ENCODE measurements around the gene RNU6-9. TPM values are rescaled to one million over a fixed set of nuclear protein-coding genes. Genes with fewer than 3 reads are reported as not detected.
"Not testable (repeated sequence)": the region's sequence is repeated elsewhere in the genome, so short reads cannot be mapped to it uniquely, and the experiment has no call there.

Gene RNU6-9
- total RNA-seq, 1 donor from 2014 or later, result not detected

GRCh38 chr19:848386-848921 is 44.8 kb upstream of the RNU6-9 start:
- DNase-seq, result no peak
- Mint-ChIP-seq H3K36me3 (ENCODE audit: unreplicated experiment) (no peaks in the 10 kb centered on the region), H3K4me1 (ENCODE audit: low read depth, unreplicated experiment) (no peaks in the 10 kb centered on the region), H3K9me3 (ENCODE audit: unreplicated experiment) (peaks cover 2% of the 10 kb centered on the region), H3K27me3 (ENCODE audit: unreplicated experiment) (peaks cover 7% of the 10 kb centered on the region), H3K4me3 (ENCODE audit: unreplicated experiment) (no peak overlapping the region), H3K27ac (ENCODE audit: unreplicated experiment) (no peak overlapping the region)
- no peak for TF ChIP-seq CTCF (IDR thresholded peaks at IDR 0.05; ENCODE audit: partially characterized antibody, unreplicated experiment)

- H3K4me1 Mint-ChIP-seq (ENCODE audit: low read depth, unreplicated experiment); H3K27ac Mint-ChIP-seq (ENCODE audit: unreplicated experiment); H3K27me3 Mint-ChIP-seq (ENCODE audit: unreplicated experiment); H3K4me3 Mint-ChIP-seq (ENCODE audit: unreplicated experiment); H3K9me3 Mint-ChIP-seq (ENCODE audit: unreplicated experiment); DNase-seq; H3K36me3 Mint-ChIP-seq (ENCODE audit: unreplicated experiment): not testable (repeated sequence)
These were observed 44.1 kb upstream of the RNU6-9 start for GRCh38 chr19:849195-849594.

- peak; percentile 69 for DNase-seq
- Mint-ChIP-seq H3K27me3 (ENCODE audit: unreplicated experiment) (peaks cover 4% of the 10 kb centered on the region), H3K27ac (ENCODE audit: unreplicated experiment) (no peak overlapping the region), H3K4me1 (ENCODE audit: low read depth, unreplicated experiment) (no peaks in the 10 kb centered on the region), H3K36me3 (ENCODE audit: unreplicated experiment) (no peaks in the 10 kb centered on the region), H3K4me3 (ENCODE audit: unreplicated experiment) (no peak overlapping the region), H3K9me3 (ENCODE audit: unreplicated experiment) (peaks cover 2% of the 10 kb centered on the region)
- TF ChIP-seq CTCF (IDR thresholded peaks at IDR 0.05; ENCODE audit: partially characterized antibody, unreplicated experiment), result no peak
These were observed 42.9 kb upstream of the RNU6-9 start for GRCh38 chr19:850221-850978.

- no peaks in the 10 kb centered on the region for H3K4me1 Mint-ChIP-seq (ENCODE audit: low read depth, unreplicated experiment)
- no peak for DNase-seq
- peaks cover 2% of the 10 kb centered on the region for H3K9me3 Mint-ChIP-seq (ENCODE audit: unreplicated experiment)
- no peaks in the 10 kb centered on the region for H3K36me3 Mint-ChIP-seq (ENCODE audit: unreplicated experiment)
- H3K27ac Mint-ChIP-seq (ENCODE audit: unreplicated experiment), result no peak overlapping the region
- no peak overlapping the region for H3K4me3 Mint-ChIP-seq (ENCODE audit: unreplicated experiment)
- H3K27me3 Mint-ChIP-seq (ENCODE audit: unreplicated experiment), result no peaks in the 10 kb centered on the region
- no peak for TF ChIP-seq CTCF (IDR thresholded peaks at IDR 0.05; ENCODE audit: partially characterized antibody, unreplicated experiment)
These were observed 42.3 kb upstream of the RNU6-9 start for GRCh38 chr19:850979-851335.

GRCh38 chr19:852136-853013 is 40.9 kb upstream of the RNU6-9 start, which contains the start of gene ELANE:
ELANE (plus strand) TSS chr19:852303; CDS start chr19:852329, 26 bp downstream.
- Mint-ChIP-seq H3K4me1 (ENCODE audit: low read depth, unreplicated experiment) (no peaks in the 10 kb centered on the region), H3K27ac (ENCODE audit: unreplicated experiment) (no peak within 1 kb of the TSS), H3K4me3 (ENCODE audit: unreplicated experiment) (no peak within 1 kb of the TSS), H3K27me3 (ENCODE audit: unreplicated experiment) (no peaks in the 10 kb centered on the region), H3K9me3 (ENCODE audit: unreplicated experiment) (peaks cover 2% of the 10 kb centered on the region), H3K36me3 (ENCODE audit: unreplicated experiment) (no peaks in the 10 kb centered on the region)
- TF ChIP-seq CTCF (IDR thresholded peaks at IDR 0.05; ENCODE audit: partially characterized antibody, unreplicated experiment), result no peak
- DNase-seq, result no peak
